GM18511 (cell line): ENCODE measurements around the gene CACHD1.

Source experiments
- ATAC-seq: cut with Tn5 transposase; IDR thresholded peaks from one replicate; pipeline ENCODE4 v1.9.1; 2021; ENCODE audit warnings: mild to moderate bottlenecking, moderate library complexity; ENCODE audit not compliant: unreplicated experiment

CACHD1 gene

DNA sequence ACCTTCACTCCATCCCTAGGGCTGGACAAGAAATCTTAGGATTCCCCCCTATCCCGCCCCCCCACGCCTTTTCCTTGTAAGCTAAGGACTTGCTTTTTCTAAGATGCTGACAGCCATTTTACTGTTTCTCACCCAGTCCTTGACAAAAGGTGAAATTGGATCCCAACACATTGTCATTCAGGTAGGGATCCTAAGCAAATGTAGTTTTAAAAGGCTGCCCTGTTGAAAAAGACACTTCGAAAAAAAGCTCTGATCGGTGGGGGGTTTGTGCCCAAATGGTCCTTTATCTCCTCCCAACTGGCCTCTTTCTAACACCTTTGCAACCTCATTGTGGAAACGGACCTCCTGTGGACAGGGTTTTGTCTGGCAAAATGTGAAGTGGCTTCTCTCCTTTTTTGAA is 2.9 kb downstream of the CACHD1 start:
- no peak for ATAC-seq

DNA sequence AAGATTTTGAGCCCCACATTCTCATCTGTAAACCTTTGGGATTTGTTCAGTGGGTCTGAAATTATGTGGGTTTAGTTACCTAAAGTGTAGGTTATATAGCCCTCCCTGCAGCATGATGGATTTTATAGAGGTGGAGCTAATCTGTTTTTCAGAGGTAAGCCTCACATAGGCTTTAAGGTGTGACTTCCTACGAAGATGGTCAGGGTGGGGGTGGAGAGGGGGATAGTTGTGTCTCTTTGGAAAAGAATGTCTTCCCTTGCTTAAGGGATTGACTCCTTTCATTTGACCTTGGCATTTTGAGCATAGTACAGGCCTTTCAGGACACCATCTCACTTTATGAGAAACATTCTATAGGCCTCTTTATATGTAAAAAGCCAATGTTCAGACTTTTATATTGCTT is 3.4 kb downstream of the CACHD1 start:
- ATAC-seq: no peak

DNA sequence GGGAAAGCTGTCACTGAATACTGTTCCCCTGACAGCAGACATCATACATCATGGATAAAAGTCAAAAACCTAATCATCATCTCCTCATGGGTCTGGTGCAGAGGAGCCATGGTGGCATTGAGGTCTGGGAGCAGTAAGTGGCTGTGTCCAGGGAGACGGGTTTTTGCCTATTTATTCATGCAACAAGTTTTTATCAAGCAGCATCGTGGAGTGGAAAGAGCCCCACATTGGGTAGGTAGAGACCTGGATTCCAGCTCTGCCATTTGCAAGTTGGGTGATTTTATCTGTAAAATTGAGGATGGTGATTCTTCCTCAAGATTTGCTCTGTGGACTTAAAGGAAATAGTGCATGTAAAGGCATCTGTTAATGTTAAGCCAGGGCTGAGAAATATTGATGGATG is 4.2 kb downstream of the CACHD1 start:
- no peak for ATAC-seq

DNA sequence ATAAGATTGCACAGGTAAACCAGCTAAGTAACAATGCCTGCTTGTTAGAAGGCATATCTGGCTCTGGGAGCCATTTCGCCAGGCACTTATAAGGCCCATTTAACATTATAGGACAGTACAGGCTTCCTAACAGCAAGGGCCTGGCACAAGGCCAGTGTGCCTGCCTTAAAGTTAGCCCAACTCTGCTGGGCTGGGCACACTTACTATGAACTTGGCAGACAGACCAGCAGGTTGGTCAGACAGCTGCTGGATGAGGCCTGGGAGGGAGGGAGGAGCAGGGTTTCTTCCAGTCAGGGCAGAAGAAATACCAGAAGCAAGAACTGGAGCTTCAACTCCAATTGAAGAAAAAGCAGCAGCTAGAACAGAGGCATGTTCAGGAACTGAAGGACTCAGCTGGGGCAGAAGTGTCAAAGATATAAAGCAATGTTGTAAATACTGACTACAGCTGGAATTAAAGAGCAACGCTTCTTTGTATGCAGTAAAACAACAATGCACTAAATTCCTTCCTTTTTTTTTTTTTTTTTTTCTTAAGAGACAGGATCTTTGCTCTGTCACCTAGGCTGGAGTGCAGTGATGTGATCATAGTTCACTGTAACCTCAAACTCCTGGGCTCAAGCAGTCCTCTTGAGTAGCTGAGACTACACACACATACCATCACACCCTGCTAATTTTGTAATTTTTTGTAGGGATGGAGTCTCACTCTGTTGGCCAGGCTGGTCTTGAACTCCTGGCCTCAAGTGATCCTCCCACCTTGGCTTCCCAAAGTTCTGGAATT is 4.9 kb downstream of the CACHD1 start:
- no peak for ATAC-seq

DNA sequence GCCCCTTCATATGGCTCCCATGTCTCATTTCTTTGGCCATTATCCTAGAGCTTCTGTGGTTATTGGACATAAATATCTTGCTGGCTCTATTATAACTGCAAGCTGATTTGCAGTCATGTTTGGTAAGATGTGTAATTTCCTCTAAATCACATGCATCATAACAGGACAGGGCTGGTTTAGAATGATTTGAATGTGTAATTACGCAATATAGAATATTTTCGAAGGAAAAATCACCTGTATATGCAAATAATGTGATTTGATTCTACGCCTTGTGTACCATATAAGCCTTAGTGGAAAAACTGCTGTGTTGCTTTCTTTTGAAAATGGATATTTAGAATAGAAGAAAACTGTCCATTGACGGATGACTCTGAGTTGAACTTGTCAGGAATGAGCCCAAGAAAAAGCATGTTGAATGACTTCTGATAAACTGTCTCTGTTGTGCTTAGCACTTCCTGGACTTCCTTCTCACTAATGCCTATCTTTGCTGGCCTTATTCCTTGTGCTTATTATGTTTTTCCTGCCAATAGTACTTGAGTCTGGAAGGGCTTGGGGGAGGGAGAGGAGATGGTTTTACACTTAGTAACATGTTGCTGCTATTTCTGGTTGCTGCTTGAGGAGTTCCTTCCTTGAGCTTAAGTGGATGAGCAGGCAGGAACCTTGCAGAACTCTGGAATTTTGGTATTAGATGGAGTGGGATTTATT is 6.5 kb downstream of the CACHD1 start:
- ATAC-seq: no peak

DNA sequence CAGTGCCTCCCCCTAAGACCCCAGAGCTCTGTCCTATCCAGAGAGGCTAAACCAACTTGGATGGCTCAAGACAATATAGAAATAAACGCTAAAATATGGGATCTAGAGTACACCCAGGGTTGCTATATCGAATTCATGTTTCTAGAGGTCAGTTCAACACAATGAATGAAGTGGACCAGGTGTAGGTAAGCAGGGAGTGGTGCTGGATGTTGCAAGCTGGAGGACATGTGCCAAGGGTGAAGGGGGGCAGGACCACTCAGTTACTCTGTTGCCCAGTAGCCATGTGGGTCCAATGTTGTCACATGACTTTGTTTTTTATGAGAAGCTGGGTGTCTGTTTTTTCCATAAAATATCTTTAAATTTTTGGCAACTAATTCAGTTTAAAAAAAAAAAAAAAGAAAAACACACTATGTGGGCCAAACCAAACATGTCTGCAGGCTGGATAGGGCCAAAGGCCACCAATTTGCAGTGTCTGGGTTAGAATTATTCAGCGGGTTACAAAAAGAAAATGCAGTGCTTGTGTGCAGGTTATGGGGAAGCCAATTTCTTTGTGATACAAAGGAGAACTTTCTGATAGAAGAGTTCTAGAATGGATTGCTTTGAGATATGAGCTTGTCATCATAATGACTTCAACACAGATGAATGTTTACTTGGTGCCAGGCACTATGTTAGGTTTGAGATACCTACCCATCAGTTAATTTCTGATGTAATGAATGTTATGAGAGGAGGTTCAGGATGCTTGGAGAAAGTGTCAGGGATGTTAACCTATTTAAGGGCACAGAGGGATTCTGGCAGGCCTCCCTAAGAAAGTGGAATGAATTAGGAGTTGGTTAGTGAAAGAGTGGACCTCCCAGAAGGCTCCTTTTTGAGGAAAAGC is 8.9 kb downstream of the CACHD1 start:
- no peak for ATAC-seq

DNA sequence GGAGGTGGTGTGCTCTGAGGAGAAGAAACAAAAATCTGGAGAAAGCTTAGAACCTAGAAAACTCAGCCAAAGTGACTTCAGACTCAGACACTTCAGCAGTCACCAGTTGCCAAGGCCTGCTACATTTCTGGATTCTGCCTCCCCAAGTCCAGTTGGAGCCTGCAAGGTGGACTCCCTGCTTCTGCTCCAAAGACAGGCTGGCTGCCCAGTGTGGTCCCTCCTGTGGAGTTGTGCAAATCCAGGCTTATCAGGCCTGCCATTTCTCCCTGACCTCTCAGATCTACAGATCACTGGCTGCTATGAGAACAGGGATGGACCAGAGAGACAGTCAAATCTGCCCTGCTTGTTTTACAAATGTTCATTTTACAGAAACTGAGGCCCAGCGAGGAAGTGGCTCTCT is 9.9 kb downstream of the CACHD1 start:
- no peak for ATAC-seq

DNA sequence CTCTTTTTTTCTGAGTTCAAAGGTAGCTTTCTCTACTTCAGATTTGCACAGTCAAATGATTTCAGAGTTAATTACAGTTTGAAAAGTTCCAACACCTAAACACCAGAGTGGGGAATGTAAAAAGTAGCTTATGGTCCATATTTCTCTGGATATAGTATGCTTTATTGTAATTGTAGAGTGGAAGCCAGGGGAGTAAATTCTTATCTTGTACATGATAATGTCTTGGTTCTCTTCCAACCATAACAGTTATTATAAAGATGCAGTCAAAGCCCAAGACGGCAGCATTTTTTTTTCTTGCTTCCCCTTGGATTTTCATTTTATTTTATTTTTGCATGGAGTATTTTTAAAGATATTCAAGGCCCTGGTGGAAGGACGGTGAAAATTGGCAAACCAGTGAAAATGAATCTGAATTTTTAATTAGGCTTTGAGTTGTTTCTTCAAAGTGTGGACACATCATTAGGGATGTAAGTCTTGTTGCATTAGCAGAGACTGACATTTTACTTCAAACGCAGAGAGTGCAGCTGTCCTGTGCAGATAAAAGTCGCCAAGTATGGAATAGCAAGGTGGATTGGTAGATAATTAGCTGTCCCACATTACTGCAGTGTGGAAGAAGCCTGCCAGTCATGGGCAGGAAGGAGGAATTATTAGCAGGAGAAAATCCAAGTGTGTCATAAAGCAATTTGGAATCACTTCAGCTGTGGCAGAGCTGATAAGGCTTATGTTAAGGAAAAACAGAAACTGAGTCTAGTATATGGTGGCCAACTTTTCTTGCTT is 11.3 kb downstream of the CACHD1 start:
- no peak for ATAC-seq

DNA sequence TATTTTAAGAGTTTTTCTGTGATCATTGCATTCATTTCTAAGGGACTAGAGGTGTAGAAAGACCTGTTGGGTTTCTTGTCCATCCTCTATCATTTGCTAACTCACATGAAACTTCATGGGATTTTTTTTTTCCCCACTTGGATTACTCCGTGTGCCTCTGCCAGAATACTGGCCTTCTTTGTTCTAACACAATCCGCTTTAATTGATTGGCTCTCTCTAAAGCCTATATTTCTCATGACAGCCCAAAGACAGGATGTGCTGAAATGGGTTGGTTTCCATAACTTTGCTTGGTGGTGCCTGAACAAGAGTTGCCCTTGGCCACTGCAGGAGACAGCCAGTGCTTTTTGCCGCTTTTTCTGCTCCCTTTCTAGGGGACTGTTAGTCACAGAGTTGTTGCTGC is 12.2 kb downstream of the CACHD1 start:
- ATAC-seq: no peak

DNA sequence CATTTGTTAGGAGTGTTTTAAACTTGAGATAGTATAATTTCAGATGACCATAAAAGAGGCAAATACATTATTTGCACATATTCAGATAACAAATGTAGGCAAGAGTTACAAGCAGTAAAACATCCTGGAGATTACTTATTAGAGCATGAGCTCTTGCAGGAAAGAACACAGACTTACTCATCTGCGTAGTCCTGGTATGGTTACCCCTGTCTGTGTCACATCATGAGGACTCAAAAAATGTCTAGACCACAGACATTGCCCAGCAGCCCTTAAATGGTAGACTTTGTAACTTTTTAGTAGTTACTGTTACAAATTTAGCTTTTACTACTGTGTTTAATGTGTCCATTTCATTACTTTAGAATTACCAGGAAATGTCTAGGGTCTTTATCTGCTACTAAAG is 12.8 kb downstream of the CACHD1 start:
- no peak for ATAC-seq

DNA sequence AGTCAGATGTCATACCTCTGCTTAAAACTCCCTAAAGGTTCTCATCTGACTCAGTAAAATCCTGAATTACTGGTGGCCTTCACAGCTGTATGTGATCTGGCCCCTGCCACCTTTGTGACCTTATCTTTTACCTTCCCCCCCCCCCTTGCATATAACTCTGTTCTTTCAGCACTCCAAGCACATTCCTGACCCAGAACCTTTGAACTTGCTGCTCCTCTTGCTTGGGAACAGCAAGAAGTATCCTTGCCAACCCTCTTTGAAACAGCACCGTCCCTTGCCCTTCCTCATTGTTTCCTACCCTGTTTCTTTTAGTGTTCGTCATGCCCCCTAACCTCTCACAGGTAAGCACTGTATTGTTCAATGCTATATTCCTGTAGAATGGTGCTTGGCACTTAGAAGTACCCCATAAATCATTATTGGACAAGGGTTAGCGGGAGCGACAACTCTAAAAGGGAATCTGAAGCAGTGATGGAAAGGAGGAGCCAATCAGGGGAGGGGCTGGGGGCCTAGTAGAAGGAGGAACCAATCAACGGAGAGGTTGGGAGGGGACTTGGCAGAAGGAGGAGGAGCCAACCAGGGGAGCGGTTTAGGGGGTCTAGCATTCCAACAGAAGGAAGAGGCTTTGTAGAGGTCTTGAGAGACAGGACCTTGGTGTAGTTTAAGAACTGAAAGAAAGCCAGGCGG is 13.9 kb downstream of the CACHD1 start:
- no peak for ATAC-seq

DNA sequence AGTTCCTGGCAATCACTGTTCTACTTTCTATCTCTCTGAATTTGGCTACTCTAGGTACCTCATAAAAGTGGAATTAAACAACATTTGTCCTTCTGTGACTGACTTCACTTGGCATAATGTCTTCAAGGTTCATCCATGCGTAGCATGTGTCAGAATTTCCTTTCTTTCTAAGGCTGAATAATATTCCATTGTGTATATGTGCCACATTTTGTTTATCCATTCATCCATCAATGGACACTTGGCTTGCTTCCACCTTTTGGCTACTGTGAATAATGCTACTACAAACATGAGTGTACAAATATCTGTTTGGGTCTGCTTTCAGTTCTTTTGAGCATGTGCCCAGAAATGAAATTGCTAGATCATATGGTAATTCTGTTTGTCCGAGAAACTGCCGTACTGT is 14.7 kb downstream of the CACHD1 start:
- no peak for ATAC-seq

DNA sequence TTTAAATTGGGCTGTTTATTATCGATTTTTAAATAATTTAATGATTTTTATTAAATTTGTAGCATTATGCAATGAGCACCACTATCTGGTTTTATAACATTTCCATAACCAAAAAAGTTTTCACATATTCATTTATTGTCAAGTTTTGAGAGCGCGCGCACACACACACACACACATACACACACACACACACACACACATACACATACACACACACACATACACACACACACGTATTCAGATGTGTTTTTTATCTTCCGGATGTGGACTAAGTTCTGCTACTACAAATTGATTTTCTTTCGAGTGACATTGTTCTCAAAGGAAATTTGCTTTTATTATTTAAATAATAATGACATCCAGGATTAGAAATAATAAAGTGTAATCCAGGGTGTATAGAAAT is 16.3 kb downstream of the CACHD1 start:
- no peak for ATAC-seq

DNA sequence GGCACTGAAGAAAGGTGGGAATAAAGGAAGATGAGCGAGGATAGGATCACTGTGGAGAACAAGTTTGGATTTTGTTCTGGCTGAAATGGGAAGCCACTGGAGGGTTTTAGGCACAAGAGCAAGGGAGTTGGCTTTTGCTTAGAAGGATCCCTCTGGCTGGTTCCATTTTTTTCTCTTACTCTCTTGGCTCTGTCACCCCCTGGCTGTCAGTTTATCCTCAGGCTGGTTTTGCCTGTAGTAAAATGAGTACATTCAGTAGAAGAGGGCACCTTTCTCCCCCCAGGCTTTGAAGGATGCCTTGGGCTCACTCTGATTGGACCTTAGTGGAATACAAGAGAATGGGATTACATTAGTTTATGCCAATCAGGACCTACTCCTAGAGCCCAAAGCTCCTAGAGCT is 17.1 kb downstream of the CACHD1 start:
- ATAC-seq: no peak

DNA sequence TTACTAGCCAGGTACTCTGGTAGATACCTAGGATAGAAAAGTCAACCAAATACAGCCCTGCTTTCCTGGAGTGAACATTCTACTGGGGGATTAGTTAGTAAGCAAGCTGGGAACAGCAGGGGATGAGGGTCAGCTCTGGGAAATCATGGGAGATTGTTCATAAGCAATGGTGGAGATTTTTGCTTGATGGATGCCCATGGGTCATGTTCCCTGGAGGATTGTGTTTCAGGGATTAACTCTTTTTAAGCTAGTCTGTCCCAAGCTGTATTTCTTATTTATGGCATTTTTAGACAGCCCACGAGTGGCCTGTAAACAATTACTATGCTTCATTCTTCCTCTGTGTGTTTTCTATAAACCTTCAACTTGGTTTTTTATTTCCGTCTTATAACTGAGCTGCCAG is 18.9 kb downstream of the CACHD1 start:
- ATAC-seq: no peak

DNA sequence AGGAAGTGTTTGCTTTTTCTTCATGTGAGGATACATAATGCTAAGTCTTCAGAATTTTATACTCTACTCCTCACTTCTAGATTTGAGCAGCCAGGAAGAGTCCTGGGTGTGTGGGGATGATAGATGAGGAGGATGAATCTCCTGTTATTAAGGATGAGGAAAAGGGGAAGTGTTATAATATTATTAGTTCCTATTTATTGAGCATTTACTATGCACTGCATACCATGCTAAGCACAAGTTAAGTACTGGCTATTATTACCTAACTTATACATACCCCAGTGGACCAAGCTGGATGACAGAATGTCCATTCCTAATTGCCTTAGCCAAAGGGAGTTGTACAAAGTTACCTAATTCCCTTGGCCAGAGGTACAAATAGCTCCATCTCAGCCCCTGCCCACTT is 19.8 kb downstream of the CACHD1 start:
- ATAC-seq: no peak

DNA sequence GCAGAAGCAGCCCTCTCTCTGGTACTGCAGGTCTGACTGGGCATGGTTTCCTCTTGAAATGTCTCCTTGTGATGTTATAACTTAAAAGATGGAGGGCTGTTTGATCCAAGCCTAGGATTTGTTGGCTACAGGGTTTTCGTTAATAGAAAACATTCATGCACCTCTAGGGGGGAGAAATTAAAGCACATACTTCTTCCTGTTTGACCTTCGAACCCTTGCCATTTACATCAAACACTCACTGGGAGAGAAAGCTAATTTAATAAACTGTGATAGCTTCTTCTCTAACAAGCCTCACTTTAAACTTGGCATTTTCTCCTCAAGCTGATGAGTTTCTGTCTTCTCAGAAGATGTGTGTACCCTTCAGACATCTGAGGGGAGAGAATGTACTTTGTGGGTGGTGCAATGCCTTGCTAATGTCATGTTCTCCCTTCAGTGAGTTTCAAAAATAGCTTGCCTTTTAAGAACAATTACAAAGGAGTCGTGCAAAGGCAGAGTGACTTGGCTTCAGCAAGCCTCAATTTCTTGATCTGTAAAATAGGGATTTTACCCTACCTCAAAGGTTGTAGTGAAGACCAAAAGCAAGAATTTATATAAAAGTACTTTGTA is 20.4 kb downstream of the CACHD1 start:
- no peak for ATAC-seq

DNA sequence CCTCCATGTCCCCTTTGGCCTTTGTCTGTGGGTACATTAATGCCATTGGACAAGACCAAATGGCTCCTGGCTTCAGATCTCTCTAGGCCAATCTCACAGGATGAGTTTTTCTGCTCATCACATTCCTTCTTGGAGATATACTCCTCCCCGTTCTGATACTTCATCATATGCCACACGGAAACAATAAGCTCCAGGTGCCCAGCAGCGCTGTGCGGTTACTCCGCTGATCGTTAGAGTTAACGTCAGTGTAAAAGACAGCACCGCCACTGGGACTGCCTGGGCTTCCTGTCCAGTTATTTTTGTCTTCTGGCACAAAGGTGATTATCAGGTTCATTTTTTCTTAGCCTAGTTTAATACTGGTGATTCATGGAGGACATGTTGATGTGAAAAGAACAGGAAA is 22.5 kb downstream of the CACHD1 start:
- no peak for ATAC-seq

DNA sequence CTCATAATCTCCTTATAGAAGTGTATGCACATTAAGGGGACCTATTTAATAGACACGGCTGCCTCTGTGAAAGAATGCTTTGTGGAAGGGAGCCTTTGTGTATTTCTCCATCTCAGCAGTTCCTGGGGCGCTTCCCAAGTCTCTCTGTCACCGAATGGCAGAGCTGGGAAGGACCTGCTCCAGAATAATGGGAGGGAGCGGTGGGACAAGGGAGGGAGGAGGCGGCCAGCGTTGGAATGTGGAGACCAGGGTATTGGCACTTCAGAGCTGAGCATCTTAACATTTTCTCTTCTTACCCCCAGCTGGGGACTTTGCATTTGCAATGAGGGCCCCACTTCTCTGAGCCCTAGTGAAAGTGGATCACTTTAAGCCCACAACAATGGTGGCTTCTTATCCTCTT is 23.9 kb downstream of the CACHD1 start:
- ATAC-seq: no peak

DNA sequence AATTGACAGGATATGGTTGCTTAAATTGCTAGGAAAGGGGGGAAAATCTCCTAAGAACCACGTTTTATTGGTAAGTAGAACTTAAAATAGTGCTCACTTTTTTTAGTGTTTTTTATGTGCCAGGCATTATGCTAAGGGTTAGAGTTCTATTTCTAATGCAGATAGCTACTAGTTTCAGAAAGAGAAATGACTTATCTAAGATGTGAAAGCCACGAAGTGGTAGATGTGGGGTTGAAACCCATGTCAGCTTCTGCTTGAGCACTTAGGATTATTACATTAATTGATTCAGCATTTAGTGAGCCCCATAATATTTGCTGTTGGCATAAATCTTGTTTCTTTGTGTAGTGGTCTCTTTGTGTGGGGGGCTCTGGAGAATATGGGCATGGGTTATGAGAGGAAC is 24.7 kb downstream of the CACHD1 start:
- no peak for ATAC-seq
